ENCODE data around the gene PSMD13.

DNA sequence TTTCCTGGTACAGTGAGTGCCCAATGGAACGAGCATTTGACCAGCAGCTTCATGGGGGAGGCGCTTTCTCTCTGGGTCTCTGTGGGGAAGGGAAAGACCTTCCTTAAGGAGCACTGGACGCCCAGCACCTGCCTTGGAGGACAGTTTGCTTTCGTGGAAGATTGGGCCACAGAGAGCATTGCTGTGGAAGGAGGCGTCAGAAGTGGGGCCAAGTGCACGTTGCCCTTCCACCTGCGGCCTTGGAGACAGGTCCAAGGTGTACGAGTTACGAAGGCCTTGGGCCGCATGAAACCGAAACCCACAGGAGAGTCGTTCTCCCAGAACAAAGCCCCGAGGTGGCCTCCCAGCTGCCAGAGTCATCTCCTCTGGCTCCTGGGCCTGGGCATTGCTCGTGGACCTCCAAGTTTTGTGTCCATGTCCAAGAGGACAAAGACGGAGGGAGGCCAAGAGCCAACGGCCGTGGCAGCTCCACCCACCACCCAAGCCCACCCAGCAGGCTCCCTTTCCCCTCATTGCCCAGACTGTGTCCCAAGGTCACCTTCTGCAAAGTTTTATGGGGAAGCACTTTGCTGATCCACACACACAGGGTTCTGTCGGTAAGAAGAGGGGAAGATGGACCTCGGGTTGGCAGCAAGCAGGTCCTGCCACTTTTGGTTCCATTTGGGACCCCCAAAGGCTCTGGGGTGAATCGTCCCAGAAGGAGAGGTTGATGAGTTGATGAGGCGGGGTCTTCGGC, 35.6 kb downstream of the PSMD13 start:
- TF ChIP-seq, protein P1, sequence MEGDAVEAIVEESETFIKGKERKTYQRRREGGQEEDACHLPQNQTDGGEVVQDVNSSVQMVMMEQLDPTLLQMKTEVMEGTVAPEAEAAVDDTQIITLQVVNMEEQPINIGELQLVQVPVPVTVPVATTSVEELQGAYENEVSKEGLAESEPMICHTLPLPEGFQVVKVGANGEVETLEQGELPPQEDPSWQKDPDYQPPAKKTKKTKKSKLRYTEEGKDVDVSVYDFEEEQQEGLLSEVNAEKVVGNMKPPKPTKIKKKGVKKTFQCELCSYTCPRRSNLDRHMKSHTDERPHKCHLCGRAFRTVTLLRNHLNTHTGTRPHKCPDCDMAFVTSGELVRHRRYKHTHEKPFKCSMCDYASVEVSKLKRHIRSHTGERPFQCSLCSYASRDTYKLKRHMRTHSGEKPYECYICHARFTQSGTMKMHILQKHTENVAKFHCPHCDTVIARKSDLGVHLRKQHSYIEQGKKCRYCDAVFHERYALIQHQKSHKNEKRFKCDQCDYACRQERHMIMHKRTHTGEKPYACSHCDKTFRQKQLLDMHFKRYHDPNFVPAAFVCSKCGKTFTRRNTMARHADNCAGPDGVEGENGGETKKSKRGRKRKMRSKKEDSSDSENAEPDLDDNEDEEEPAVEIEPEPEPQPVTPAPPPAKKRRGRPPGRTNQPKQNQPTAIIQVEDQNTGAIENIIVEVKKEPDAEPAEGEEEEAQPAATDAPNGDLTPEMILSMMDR (IDR thresholded peaks at IDR 0.05), result no peak
- TF ChIP-seq ZFX (IDR thresholded peaks at IDR 0.05; ENCODE audit: borderline replicate concordance), result no peak
